ENCODE data around the gene GNAQ. TPM values are rescaled to one million over a fixed set of nuclear protein-coding genes. Genes with fewer than 3 reads are reported as not detected.
"Not testable (repeated sequence)": the region's sequence is repeated elsewhere in the genome, so short reads cannot be mapped to it uniquely, and the experiment has no call there.

The GNAQ gene
- total RNA-seq, 4 donors from 2014 or later, result 40.8 to 54.7 (median 53.8) TPM

GRCh38 chr9:77725046-77725694 is 306.4 kb downstream of the GNAQ start:
- DNase-seq (ENCODE audit: low spot score), result no peak
- no peak for ATAC-seq (ENCODE audit: low FRiP score)
- no peak for TF ChIP-seq CTCF (IDR thresholded peaks at IDR 0.05)

DNA sequence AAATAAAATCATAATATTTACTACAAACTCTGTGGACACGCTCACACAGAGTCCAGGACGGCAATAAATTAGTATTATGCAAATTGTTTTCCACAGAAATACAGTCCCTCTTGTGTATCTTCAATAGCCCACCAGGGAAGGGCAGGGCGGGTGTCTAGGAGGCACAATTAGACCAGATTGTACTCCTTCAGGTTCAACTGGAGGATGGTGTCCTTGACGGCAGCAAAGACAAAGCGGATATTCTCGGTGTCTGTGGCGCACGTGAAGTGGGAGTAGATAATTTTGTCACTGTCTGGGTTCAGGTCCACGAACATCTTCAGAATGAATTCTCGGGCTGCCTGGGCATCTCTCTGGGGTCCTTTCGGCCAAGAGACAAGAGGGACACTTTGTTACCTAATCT is 310.5 kb downstream of the GNAQ start:
- not testable (repeated sequence) for ATAC-seq (ENCODE audit: low FRiP score); DNase-seq (ENCODE audit: low spot score)

- TF ChIP-seq CTCF (IDR thresholded peaks at IDR 0.05), result no peak
- no peak for DNase-seq (ENCODE audit: low spot score)
- no peak for ATAC-seq (ENCODE audit: low FRiP score)
These were observed 312.3 kb downstream of the GNAQ start for GRCh38 chr9:77719321-77719720.

- not testable (repeated sequence) for DNase-seq (ENCODE audit: low spot score); ATAC-seq (ENCODE audit: low FRiP score)
These were observed 313.3 kb downstream of the GNAQ start for GRCh38 chr9:77718298-77718640.

DNA sequence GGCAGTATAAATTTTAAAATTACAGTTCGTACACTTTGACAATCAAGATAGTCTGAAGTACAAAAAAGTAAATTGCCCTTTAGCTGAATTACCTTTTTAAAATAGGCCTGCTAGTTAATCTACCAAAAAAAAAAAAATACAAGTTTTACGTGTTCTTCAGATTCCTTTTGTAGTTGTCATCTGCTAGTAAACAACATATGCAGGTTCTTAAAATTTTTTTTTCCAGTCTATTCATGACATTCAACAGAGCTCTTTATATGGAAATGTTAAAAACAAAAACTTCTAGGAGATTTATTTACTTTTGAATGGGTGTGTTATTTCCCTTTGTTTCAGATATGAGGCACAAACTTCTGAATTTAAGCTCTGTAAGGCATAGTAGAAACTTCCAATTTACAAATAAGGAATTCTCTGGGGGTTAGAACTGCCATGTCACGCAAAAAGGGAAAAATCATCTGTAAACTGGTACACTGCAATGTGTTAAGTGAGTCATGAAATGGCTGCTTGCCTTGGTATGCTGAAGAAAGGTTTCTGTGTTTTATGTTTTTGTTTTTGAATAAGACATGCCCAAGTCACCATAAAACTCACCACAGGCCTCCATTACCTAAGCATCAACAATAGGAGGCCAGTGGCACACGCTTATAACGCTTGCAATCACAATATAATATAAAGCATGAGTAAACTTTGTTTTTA is 313.9 kb downstream of the GNAQ start:
- ATAC-seq (ENCODE audit: low FRiP score); DNase-seq (ENCODE audit: low spot score): not testable (repeated sequence)

DNA sequence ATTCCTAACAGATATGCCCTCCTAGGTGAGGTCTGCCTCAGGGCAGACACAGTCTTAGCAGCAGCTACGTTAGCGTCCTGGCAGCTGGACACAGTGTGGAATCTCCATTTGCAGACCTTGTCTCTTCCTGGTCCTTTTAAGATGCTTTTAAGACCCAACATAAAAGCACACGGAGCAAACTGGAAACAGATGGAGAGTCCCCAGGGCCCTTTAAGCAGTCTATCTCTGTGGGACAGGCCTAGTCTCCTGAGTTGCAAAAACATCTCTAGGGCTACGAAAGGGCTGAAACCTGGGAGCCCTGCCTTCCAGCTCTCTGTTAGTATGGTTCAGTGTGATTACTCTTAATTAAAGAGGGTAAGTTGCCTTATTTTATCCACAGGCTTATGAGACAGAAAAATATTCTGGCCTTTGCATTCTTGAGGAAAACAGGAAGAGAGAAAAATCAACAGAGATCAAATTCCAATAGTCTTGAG is 317.5 kb downstream of the GNAQ start:
- no peak for ATAC-seq (ENCODE audit: low FRiP score)
- no peak for DNase-seq (ENCODE audit: low spot score)
- TF ChIP-seq CTCF (IDR thresholded peaks at IDR 0.05), result no peak

- DNase-seq (ENCODE audit: low spot score) (no peak), ATAC-seq (ENCODE audit: low FRiP score) (peak; percentile 72)
- no peak for TF ChIP-seq CTCF (IDR thresholded peaks at IDR 0.05)
These were observed 319.0 kb downstream of the GNAQ start for GRCh38 chr9:77712533-77713130.

GRCh38 chr9:77710965-77711648 is 320.5 kb downstream of the GNAQ start:
- DNase-seq (ENCODE audit: low spot score) (no peak), ATAC-seq (ENCODE audit: low FRiP score) (no peak)
- no peak for TF ChIP-seq CTCF (IDR thresholded peaks at IDR 0.05)

Measured in omental fat pad (tissue), 4 donors.